SU-DHL-6 (cell line): ENCODE measurements around the gene DCAF17.

Experiments
- H2AFZ ChIP-seq: fragments of 200-600 bp; sonication (generic); 2 replicates; pipeline ENCODE4 v1.6.1; 2014; ENCODE audit warnings: low read depth, mild to moderate bottlenecking, moderate library complexity, mixed read lengths, antibody characterized with exemption, low read length; ENCODE audit not compliant: severe bottlenecking
- H3F3A ChIP-seq: fragments of 200-600 bp; shearing (Covaris generic); 2 replicates; pipeline ENCODE4 v1.6.0; 2016; ENCODE audit warnings: antibody characterized with exemption, mild to moderate bottlenecking; ENCODE audit not compliant: insufficient read depth
- H3K27ac ChIP-seq: fragments of 200-600 bp; sonication (generic); 2 replicates; pipeline ENCODE4 v1.5.1; 2016; ENCODE audit warnings: low read depth, mild to moderate bottlenecking, low read length, moderate library complexity, mixed read lengths
- H3K27me3 ChIP-seq: fragments of 200-600 bp; sonication (generic), shearing (Covaris generic); 2 replicates; pipeline ENCODE4 v1.6.0; 2014; ENCODE audit warnings: mild to moderate bottlenecking, low read length
- H3K36me3 ChIP-seq: fragments of 200-600 bp; sonication (generic); 2 replicates; pipeline ENCODE4 v1.6.1; 2014; ENCODE audit warnings: mild to moderate bottlenecking, low read length, mixed read lengths
- H3K4me2 ChIP-seq: fragments of 300-600, 200-600 bp; shearing (Covaris generic), sonication (generic); 2 replicates; pipeline ENCODE4 v1.6.0; 2014; ENCODE audit warnings: low read length, low read depth, mild to moderate bottlenecking; ENCODE audit not compliant: poor library complexity, severe bottlenecking
- H3K4me3 ChIP-seq: fragments of 200-600 bp; sonication (generic); 2 replicates; pipeline ENCODE4 v1.5.1; 2014; ENCODE audit warnings: antibody characterized with exemption, low read length, mild to moderate bottlenecking, mixed read lengths; ENCODE audit not compliant: insufficient read depth, poor library complexity, severe bottlenecking
- H3K79me2 ChIP-seq: fragments of 200-600 bp; sonication (generic); 2 replicates; pipeline ENCODE4 v1.6.1; 2014; ENCODE audit warnings: mild to moderate bottlenecking, low read length, moderate library complexity; ENCODE audit not compliant: insufficient read depth
- H3K9ac ChIP-seq: fragments of 200-600 bp; sonication (generic); 2 replicates; pipeline ENCODE4 v1.7.0; 2014; ENCODE audit warnings: mild to moderate bottlenecking, low read length
- H3K9me2 ChIP-seq: fragments of 200-600 bp; sonication (generic); replicated peaks from 2 replicates; pipeline ENCODE4 v1.6.1; 2014; ENCODE audit warnings: low read length; ENCODE audit not compliant: insufficient read depth
- H3K9me3 ChIP-seq: fragments of 200-600 bp; sonication (generic); 2 replicates; pipeline ENCODE4 v1.6.1; 2014; ENCODE audit warnings: low read length, mixed read lengths; ENCODE audit not compliant: insufficient read depth
- H4K20me1 ChIP-seq: fragments of 200-600 bp; sonication (generic); 2 replicates; pipeline ENCODE4 v1.6.1; 2014; ENCODE audit warnings: low read depth, mild to moderate bottlenecking, antibody characterized with exemption, low read length, moderate library complexity, mixed read lengths
- CTCF ChIP-seq: fragments of 200-600 bp; sonication (generic); IDR thresholded peaks from one replicate; pipeline ENCODE4 v1.5.1; 2017; ENCODE audit warnings: antibody characterized with exemption, mild to moderate bottlenecking, low read length, moderate library complexity; ENCODE audit not compliant: insufficient read depth, poor library complexity, severe bottlenecking
- EZH2phosphoT487 ChIP-seq: fragments of 200-600 bp; sonication (generic), shearing (Covaris generic); conservative IDR thresholded peaks from 2 replicates; pipeline ENCODE4 v1.6.1; 2018; ENCODE audit warnings: mild to moderate bottlenecking, antibody characterized with exemption, low read length, moderate library complexity, mixed read lengths

Gene DCAF17

GRCh38 chr2:171389325-171389724 lies 44.7 kb upstream of the DCAF17 start:
- no peaks in the 10 kb centered on the region for H3K9me3 ChIP-seq
- TF ChIP-seq CTCF, result no peak
- peak overlapping the region; percentile 78 for H3K4me2 ChIP-seq
- H3K27ac ChIP-seq, result peak overlapping the region; percentile 85
- H2AFZ ChIP-seq, result no peak overlapping the region
- H3K4me3 ChIP-seq, result no peak overlapping the region
- H3K9me2 ChIP-seq, result no peaks in the 10 kb centered on the region
- no peaks in the 10 kb centered on the region for H4K20me1 ChIP-seq
- H3F3A ChIP-seq, result peaks cover 36% of the 10 kb centered on the region
- H3K27me3 ChIP-seq, result no peaks in the 10 kb centered on the region
- peaks cover 19% of the 10 kb centered on the region for H3K79me2 ChIP-seq
- peak overlapping the region; percentile 3; the same call in 1 of the 2 replicates for H3K9ac ChIP-seq
- H3K36me3 ChIP-seq, result no peaks in the 10 kb centered on the region

DNA sequence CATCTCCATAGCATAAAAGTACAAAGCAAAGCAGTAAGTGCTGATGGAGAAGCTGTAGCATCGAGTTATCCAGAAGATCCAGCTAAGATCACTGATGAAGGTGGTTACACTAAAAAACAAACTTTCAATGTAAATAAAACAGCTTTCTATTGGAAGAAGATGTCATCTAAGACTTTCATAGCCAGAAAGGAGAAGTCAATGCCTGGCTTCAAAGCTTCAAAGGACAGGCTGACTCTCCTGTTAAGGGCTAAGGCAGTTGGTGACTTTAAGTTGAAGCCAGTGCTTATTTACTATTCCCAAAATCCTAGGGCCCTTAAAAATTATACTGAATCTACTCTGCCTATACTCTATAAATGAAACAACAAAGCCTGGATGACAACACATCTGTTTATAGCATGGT lies 44.2 kb upstream of the DCAF17 start:
- Histone ChIP-seq H3K36me3 (no peaks in the 10 kb centered on the region), H3K27me3 (no peaks in the 10 kb centered on the region), H3K4me3 (no peak overlapping the region), H3F3A (peaks cover 36% of the 10 kb centered on the region), H3K9ac (peak overlapping the region; percentile 3; the same call in 1 of the 2 replicates), H3K4me2 (peak overlapping the region; percentile 78), H3K27ac (peak overlapping the region; percentile 85), H3K79me2 (peaks cover 19% of the 10 kb centered on the region), H3K9me2 (no peaks in the 10 kb centered on the region), H4K20me1 (no peaks in the 10 kb centered on the region), H3K9me3 (no peaks in the 10 kb centered on the region), H2AFZ (no peak overlapping the region)
- no peak for TF ChIP-seq CTCF
- TF ChIP-seq EZH2phosphoT487, result no peak

DNA sequence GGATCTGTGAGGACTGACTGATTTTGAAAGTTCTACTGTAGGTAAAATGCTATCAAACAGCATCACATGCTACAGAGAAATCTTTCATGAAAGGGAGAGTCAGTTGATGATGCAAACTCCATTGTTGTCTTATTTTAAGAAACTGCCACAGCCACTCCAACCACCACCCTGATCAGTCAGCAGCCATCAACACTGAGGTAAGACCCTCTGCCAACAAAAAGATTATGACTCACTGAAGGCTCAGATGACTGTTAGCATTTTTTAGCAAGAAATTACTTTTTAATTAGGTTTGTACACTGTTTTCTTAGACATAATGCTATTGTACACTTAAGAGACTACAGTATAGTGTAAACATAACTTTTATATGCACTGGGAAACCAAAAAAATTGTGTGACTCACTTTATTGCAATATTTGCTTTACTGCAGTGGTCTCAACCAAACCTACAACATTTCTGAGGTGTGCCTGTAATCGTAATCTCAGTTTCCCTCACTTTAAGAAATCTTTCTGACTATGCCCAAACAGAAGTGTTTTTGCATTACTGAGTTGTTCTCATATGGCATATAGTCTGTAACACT lies 43.0 kb upstream of the DCAF17 start:
- Histone ChIP-seq H4K20me1 (no peaks in the 10 kb centered on the region), H3K4me2 (no peak overlapping the region), H3K27me3 (no peaks in the 10 kb centered on the region), H2AFZ (no peak overlapping the region), H3K27ac (peak overlapping the region; percentile 40; the same call in 1 of the 2 replicates), H3K4me3 (no peak overlapping the region), H3K36me3 (no peaks in the 10 kb centered on the region), H3K9me2 (no peaks in the 10 kb centered on the region), H3K9ac (no peak overlapping the region), H3K9me3 (no peaks in the 10 kb centered on the region), H3F3A (peaks cover 31% of the 10 kb centered on the region), H3K79me2 (peaks cover 11% of the 10 kb centered on the region)
- no peak for TF ChIP-seq EZH2phosphoT487
- TF ChIP-seq CTCF, result no peak
